GM10266 (cell line): ENCODE measurements around the gene GPR75.

Experiments used
- DNase-seq: peaks from one replicate; pipeline ENCODE4 v3.0.0; 2012; ENCODE audit errors: extremely low spot score
- TF ChIP-seq, protein P1 (sequence below): IDR thresholded peaks from 2 replicates; pipeline ENCODE4 v1.5.1; 2012; ENCODE audit warnings: mild to moderate bottlenecking, low read depth; ENCODE audit not compliant: control insufficient read depth, insufficient read depth; ENCODE audit errors: missing control alignments

GPR75 gene

GRCh38 chr2:53874401-53874950 lies 14.7 kb upstream of the GPR75 start:
- DNase-seq: no peak

DNA sequence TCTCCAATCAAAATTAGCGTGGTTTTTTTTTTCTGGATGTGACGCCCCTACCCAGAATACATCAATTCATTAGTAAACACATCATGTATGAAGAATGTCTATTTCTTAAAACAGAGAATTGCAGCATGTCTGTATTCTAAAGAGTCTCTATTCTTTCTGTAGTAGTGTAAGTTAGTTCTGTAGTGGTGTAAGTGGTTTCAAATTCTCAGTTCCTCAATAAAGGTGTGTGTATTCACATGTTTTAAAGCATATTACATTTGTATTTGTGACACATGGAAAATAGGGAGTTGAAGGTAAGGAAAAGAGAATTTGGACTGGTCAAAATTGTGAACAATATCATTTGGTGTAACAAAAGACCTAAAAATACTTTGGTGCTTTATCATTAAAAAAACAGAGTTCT lies 8.0 kb upstream of the GPR75 start:
- DNase-seq: no peak
- TF ChIP-seq, protein P1, sequence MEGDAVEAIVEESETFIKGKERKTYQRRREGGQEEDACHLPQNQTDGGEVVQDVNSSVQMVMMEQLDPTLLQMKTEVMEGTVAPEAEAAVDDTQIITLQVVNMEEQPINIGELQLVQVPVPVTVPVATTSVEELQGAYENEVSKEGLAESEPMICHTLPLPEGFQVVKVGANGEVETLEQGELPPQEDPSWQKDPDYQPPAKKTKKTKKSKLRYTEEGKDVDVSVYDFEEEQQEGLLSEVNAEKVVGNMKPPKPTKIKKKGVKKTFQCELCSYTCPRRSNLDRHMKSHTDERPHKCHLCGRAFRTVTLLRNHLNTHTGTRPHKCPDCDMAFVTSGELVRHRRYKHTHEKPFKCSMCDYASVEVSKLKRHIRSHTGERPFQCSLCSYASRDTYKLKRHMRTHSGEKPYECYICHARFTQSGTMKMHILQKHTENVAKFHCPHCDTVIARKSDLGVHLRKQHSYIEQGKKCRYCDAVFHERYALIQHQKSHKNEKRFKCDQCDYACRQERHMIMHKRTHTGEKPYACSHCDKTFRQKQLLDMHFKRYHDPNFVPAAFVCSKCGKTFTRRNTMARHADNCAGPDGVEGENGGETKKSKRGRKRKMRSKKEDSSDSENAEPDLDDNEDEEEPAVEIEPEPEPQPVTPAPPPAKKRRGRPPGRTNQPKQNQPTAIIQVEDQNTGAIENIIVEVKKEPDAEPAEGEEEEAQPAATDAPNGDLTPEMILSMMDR: no peak

More at GRCh38 chr2:53874401-53874950, 14.7 kb upstream of the GPR75 start:
- TF ChIP-seq, protein P1: no peak

DNA sequence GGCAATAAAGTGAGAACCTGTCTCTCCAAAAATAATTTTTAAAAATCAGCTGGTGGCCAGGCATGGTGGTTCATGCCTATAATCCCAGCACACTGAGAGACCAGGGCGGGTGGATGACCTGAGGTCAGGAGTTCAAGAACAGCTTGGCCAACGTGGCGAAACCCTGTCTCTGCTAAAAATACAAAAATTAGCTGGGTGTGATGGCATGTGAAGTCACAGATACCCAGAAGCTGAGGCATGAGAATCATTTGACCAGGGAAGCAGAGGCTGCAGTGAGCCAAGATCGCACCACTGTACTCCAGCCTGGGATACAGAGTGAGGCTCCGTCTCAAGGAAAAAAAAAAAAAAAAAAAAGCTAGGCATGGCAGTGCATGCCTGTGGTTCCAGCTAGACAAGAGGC lies 7.4 kb upstream of the GPR75 start:
- TF ChIP-seq, protein P1: no peak
- DNase-seq: no peak

GRCh38 chr2:53865962-53866361 lies 6.2 kb upstream of the GPR75 start:
- TF ChIP-seq, protein P1: no peak
- DNase-seq: no peak

GRCh38 chr2:53865264-53865663 lies 5.5 kb upstream of the GPR75 start:
- TF ChIP-seq, protein P1: no peak
- DNase-seq: no peak

DNA sequence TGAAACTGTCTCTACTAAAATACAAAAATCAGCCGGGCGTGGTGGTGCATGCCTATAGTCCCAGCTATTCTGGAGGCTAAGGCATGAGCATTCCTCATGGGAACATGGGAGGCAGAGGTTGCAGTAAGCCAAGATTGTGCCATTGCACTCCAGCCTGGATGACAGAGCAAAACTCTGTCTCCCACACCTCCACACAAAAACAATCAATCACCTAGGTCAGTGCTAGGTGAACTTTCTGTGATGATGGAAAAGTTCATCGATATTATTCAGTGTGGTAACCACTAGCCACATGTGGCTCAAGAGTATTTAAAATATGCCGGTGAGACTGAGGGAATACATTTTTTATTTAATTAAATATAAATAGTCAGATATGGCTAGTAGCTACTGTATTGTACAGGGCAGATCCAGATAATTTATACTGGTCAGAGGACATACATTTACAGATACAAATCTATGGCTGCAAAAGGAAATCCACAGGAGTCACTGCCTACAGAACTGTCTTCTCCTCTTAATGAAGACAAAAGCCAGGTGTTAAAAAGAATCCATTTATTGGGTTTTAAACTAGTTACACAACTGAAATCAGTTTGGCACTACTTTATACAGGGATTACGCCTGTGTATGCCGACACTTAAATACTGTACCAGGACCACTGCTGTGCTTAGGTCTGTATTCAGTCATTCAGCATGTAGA lies 3.9 kb upstream of the GPR75 start:
- no peak for DNase-seq
- TF ChIP-seq, protein P1: no peak

- DNase-seq: no peak
- TF ChIP-seq, protein P1: no peak
Measured at GRCh38 chr2:53861824-53862223, 2.1 kb upstream of the GPR75 start.
